PC-9 (cell line): ENCODE results near the gene ASB3. TPM values are rescaled to one million over a fixed set of nuclear protein-coding genes. Genes with fewer than 3 reads are reported as not detected.

Experiments
- BruUV-seq: library from RNA; stranded (reverse); fragments of 400-500 nt; replicated peaks from 2 replicates; lab custom pipeline; 2021; lab: Mats Ljungman, UMichigan
- CTCF ChIA-PET: fragments of 300-600 bp; sonication (Branson Sonifier 250); formaldehyde crosslinking; loops from one replicate; lab custom pipeline; 2022; ENCODE audit warnings: antibody characterized with exemption; lab: Charles Lee
- POLR2A ChIA-PET: fragments of 300-600 bp; sonication (Branson Sonifier 250); formaldehyde crosslinking; loops from one replicate; lab custom pipeline; 2022; ENCODE audit warnings: antibody characterized with exemption; ENCODE audit not compliant: unreplicated experiment; lab: Charles Lee
- DNase-seq, 2 experiments: peaks; one replicate each; pipeline versions ENCODE4 v3.0.0 to v3.0.0-alpha.2; 2015 to 2022; ENCODE audit warnings: mixed read lengths in 1 of 2
- H2AFZ ChIP-seq: fragments of 200-600 bp; sonication (generic); 2 replicates; pipeline ENCODE4 v1.8.1; 2017; ENCODE audit warnings: antibody characterized with exemption
- H3F3A ChIP-seq: fragments of 200-600 bp; sonication (generic); 2 replicates; pipeline ENCODE4 v1.8.1; 2017; ENCODE audit warnings: antibody characterized with exemption, mild to moderate bottlenecking, low read depth; ENCODE audit not compliant: insufficient read depth
- H3K27ac ChIP-seq: fragments of 200-600 bp; sonication (generic); 2 replicates; pipeline ENCODE4 v1.6.1; 2016; ENCODE audit warnings: mixed run types
- H3K27me3 ChIP-seq: fragments of 200-600 bp; sonication (generic); 2 replicates; pipeline ENCODE4 v1.6.1; 2016; ENCODE audit warnings: low read depth, mixed run types; ENCODE audit not compliant: insufficient read depth
- H3K36me3 ChIP-seq: fragments of 200-600 bp; sonication (generic); 2 replicates; pipeline ENCODE4 v1.6.1; 2016; ENCODE audit warnings: low read depth, mixed run types
- H3K4me1 ChIP-seq: fragments of 200-600 bp; sonication (generic); replicated peaks from 2 replicates; pipeline ENCODE4 v1.6.1; 2016; ENCODE audit warnings: mixed run types; ENCODE audit not compliant: insufficient read depth
- H3K4me2 ChIP-seq: fragments of 200-600 bp; sonication (generic); 2 replicates; pipeline ENCODE4 v1.6.1; 2017; ENCODE audit warnings: mixed run types
- H3K4me3 ChIP-seq: fragments of 200-600 bp; sonication (generic); 2 replicates; pipeline ENCODE4 v1.6.1; 2016; ENCODE audit warnings: mixed run types
- H3K79me2 ChIP-seq: fragments of 200-600 bp; sonication (generic); 2 replicates; pipeline ENCODE4 v1.6.1; 2017; ENCODE audit warnings: low read depth, mixed run types
- H3K9me2 ChIP-seq: fragments of 200-600 bp; sonication (generic); 2 replicates; pipeline ENCODE4 v1.8.1; 2017; ENCODE audit warnings: mild to moderate bottlenecking; ENCODE audit not compliant: insufficient read depth
- H3K9me3 ChIP-seq: fragments of 200-600 bp; sonication (generic); 2 replicates; pipeline ENCODE4 v1.8.1; 2016; ENCODE audit warnings: low read depth; ENCODE audit not compliant: insufficient read depth
- H4K20me1 ChIP-seq: fragments of 200-600 bp; sonication (generic); 2 replicates; pipeline ENCODE4 v1.8.1; 2017; ENCODE audit not compliant: insufficient read depth
- CTCF ChIP-seq: fragments of 200-600 bp; sonication (generic); conservative IDR thresholded peaks from 2 replicates; pipeline ENCODE4 v1.6.1; 2017; ENCODE audit warnings: mixed run types, antibody characterized with exemption, mild to moderate bottlenecking, moderate library complexity
- EZH2 ChIP-seq: fragments of 200-600 bp; sonication (generic); IDR thresholded peaks from 2 replicates; pipeline ENCODE4 v1.8.0; 2017; ENCODE audit warnings: antibody characterized with exemption, low read depth
- intact Hi-C: fragments of 100-400 bp; cut with micrococcal nuclease; formaldehyde crosslinking; loops from one replicate; pipeline ENCODE4 v1.10.0; 2022; ENCODE audit not compliant: unreplicated experiment
- total RNA-seq: library from RNA; stranded (reverse); gene quantifications from 2 replicates; pipeline ENCODE4 v1.2.3, GENCODE V29; 2021

ASB3 gene
- total RNA-seq, 1 experiment from 2014 or later: 27.7 TPM

DNA sequence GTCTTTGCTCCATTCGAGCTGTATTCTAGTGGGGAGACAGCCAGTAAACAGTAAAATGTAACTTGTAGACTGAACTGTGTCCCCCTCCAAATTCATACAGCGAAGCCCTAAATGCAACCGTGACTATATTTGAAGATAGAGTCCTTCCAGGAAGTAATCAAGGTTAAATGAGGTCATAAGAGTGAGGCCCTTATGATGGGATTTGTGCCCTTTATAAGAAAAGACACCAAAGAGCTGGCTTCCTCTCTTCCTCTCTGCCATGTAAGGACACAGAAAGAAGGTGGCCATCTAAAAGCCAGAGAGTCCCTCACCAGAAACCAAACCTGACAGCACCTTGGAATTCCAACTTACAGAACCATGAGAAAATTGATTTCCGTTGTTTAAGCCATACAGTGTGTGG is 41.6 kb upstream of the ASB3 start:
- CTCF ChIA-PET: no interaction called here
- Histone ChIP-seq H3K9me2 (no peaks in the 10 kb centered on the region), H3K79me2 (no peaks in the 10 kb centered on the region), H3K4me1 (no peaks in the 10 kb centered on the region), H3K9me3 (no peaks in the 10 kb centered on the region), H3K4me2 (no peak overlapping the region), H3F3A (peaks cover 4% of the 10 kb centered on the region; the same call in 1 of the 2 replicates), H3K36me3 (no peaks in the 10 kb centered on the region), H3K4me3 (no peak overlapping the region), H3K27ac (no peak overlapping the region), H3K27me3 (no peaks in the 10 kb centered on the region), H4K20me1 (no peaks in the 10 kb centered on the region; the same call in 1 of the 2 replicates), H2AFZ (no peak overlapping the region)
- no peak for TF ChIP-seq CTCF
- TF ChIP-seq EZH2: no peak
- BruUV-seq: no TSS peak
- POLR2A ChIA-PET: interaction anchor here (0.7 kb wide), 1 partner anchor 27 kb away, joined by 3 read pairs; no protein-coding TSS in a partner anchor
- DNase-seq: no peak
- intact Hi-C loops: no loop called here

GRCh38 chr2:53827398-53828175 is 40.8 kb upstream of the ASB3 start:
- BruUV-seq: no TSS peak
- no peaks in the 10 kb centered on the region for H3K27me3 ChIP-seq
- TF ChIP-seq CTCF (no peak), EZH2 (no peak)
- intact Hi-C loops: no loop called here
- no peak overlapping the region for H3K4me2 ChIP-seq
- CTCF ChIA-PET: no interaction called here
- no peaks in the 10 kb centered on the region for H3K9me3 ChIP-seq
- H4K20me1 ChIP-seq: no peaks in the 10 kb centered on the region; the same call in 1 of the 2 replicates
- no peak overlapping the region for H3K27ac ChIP-seq
- no peaks in the 10 kb centered on the region for H3K36me3 ChIP-seq
- POLR2A ChIA-PET: no interaction called here
- no peaks in the 10 kb centered on the region for H3K4me1 ChIP-seq
- H3F3A ChIP-seq: peaks cover 4% of the 10 kb centered on the region; the same call in 1 of the 2 replicates
- no peak overlapping the region for H3K4me3 ChIP-seq
- no peak overlapping the region for H2AFZ ChIP-seq
- H3K9me2 ChIP-seq: no peaks in the 10 kb centered on the region
- no peaks in the 10 kb centered on the region for H3K79me2 ChIP-seq
- DNase-seq: no peak

- CTCF ChIA-PET: no interaction called here
- H3K27me3 ChIP-seq: no peaks in the 10 kb centered on the region
- POLR2A ChIA-PET: no interaction called here
- H3K36me3 ChIP-seq: no peaks in the 10 kb centered on the region
- no peaks in the 10 kb centered on the region; the same call in 1 of the 2 replicates for H4K20me1 ChIP-seq
- no peak overlapping the region for H3K4me2 ChIP-seq
- H2AFZ ChIP-seq: no peak overlapping the region
- no peaks in the 10 kb centered on the region for H3K9me2 ChIP-seq
- TF ChIP-seq CTCF (no peak), EZH2 (no peak)
- peak in 1 of 2 experiments; percentile 39 for DNase-seq
- no peak overlapping the region for H3K4me3 ChIP-seq
- H3K79me2 ChIP-seq: no peaks in the 10 kb centered on the region
- intact Hi-C loops: no loop called here
- H3K4me1 ChIP-seq: no peaks in the 10 kb centered on the region
- H3K27ac ChIP-seq: no peak overlapping the region
- H3F3A ChIP-seq: peaks cover 4% of the 10 kb centered on the region; the same call in 1 of the 2 replicates
- no peaks in the 10 kb centered on the region for H3K9me3 ChIP-seq
- BruUV-seq: no TSS peak
Measured at GRCh38 chr2:53826587-53827397, 40.0 kb upstream of the ASB3 start.
